GM12878 (cell line): ENCODE measurements around the gene ADAMTS18. TPM values are rescaled to one million over a fixed set of nuclear protein-coding genes. Genes with fewer than 3 reads are reported as not detected.

Source experiments
- CBFB ChIP-seq: IDR thresholded peaks from 2 replicates; pipeline ENCODE4 v1.6.1; 2016; ENCODE audit warnings: antibody characterized with exemption, low read depth
- CREM ChIP-seq: IDR thresholded peaks from 2 replicates; pipeline ENCODE4 v1.6.1; 2014; ENCODE audit warnings: antibody characterized with exemption, low read depth
- DPF2 ChIP-seq: fragments of 450-650 bp; IDR thresholded peaks from 2 replicates; pipeline ENCODE4 v1.6.1; 2017; ENCODE audit warnings: mild to moderate bottlenecking
- E2F8 ChIP-seq: fragments of 450-650 bp; IDR thresholded peaks from 2 replicates; pipeline ENCODE4 v1.6.1; 2018; ENCODE audit warnings: mild to moderate bottlenecking, low read depth, moderate library complexity; ENCODE audit not compliant: partially characterized antibody
- ESRRA ChIP-seq: IDR thresholded peaks from 2 replicates; pipeline ENCODE4 v1.6.1; 2012; ENCODE audit warnings: mild to moderate bottlenecking, low read length, improper control_type of control experiment
- FOXK2 ChIP-seq: fragments of 450-650 bp; IDR thresholded peaks from 2 replicates; pipeline ENCODE4 v1.6.1; 2017; ENCODE audit warnings: mild to moderate bottlenecking, moderate library complexity
- HCFC1 ChIP-seq: fragments of 150-350 bp; IDR thresholded peaks from 2 replicates; pipeline ENCODE4 v1.6.1; 2014; ENCODE audit warnings: low read length
- IKZF1 ChIP-seq: fragments of 450-650 bp; conservative IDR thresholded peaks from 2 replicates; pipeline ENCODE4 v1.6.1; 2017; ENCODE audit warnings: antibody characterized with exemption, mild to moderate bottlenecking
- RCOR1 ChIP-seq: conservative IDR thresholded peaks from 2 replicates; pipeline ENCODE4 v1.6.1; 2012; ENCODE audit warnings: low read depth, low read length, improper control_type of control experiment
- SIX5 ChIP-seq: IDR thresholded peaks from 2 replicates; pipeline ENCODE4 v1.6.1; 2011; ENCODE audit warnings: mild to moderate bottlenecking, low read depth, low read length, moderate library complexity; ENCODE audit not compliant: severe bottlenecking
- SPI1 ChIP-seq: IDR thresholded peaks from 2 replicates; pipeline ENCODE4 v1.6.1; 2011; ENCODE audit warnings: low read depth, mild to moderate bottlenecking, low read length, moderate library complexity, borderline replicate concordance; ENCODE audit not compliant: insufficient read depth
- SREBF1 ChIP-seq: IDR thresholded peaks from 2 replicates; pipeline ENCODE4 v1.6.1; 2012; ENCODE audit warnings: mild to moderate bottlenecking, low read length
- TCF3 ChIP-seq: IDR thresholded peaks from 2 replicates; pipeline ENCODE4 v1.6.1; 2012; ENCODE audit warnings: low read depth, mild to moderate bottlenecking, low read length, borderline replicate concordance; ENCODE audit not compliant: insufficient read depth
- WRNIP1 ChIP-seq: IDR thresholded peaks from 2 replicates; pipeline ENCODE4 v1.6.1; 2011; ENCODE audit warnings: low read depth, low read length, improper control_type of control experiment, borderline replicate concordance
- ZZZ3 ChIP-seq: IDR thresholded peaks from 2 replicates; pipeline ENCODE4 v1.6.1; 2011; ENCODE audit warnings: low read depth; ENCODE audit not compliant: control insufficient read depth, insufficient read length
- polyA plus RNA-seq, 11 experiments: library from polyadenylated mRNA; depleted of rRNA in 4 of 11; unstranded in 6 of 11; stranded (reverse) in 5 of 11; fragments of >200 nt; fragmentation: Nextera tagmentation in 4 of 11; fragmentation: Illumina TruSeq in 1 of 11; extraction: Ambion mirVana in 4 of 11; extraction: Trizol in 1 of 11; gene quantifications; 1 replicate in 1 of 11; 2 replicates in 10 of 11; pipeline versions ENCODE4 v1.2.1 to v1.2.3, GENCODE V29; 2011 to 2016; ENCODE audit warnings: inconsistent platforms in 2 of 11, missing spikeins in 2 of 11, low read depth in 1 of 11
- total RNA-seq, 4 experiments: library from RNA; depleted of rRNA in 3 of 4; stranded (reverse); fragments of >200 nt in 3 of 4; fragmentation: Illumina TruSeq in 1 of 4; extraction: Trizol in 1 of 4; gene quantifications; 2 replicates each; pipeline versions ENCODE4 v1.2.1 to v1.2.3, GENCODE V29; 2013 to 2021
- TF ChIP-seq, protein P1 (sequence below): fragments of 450-650 bp; formaldehyde crosslinking; IDR thresholded peaks from 2 replicates; pipeline ENCODE4 v1.4.0; 2022; ENCODE audit warnings: mild to moderate bottlenecking, moderate library complexity
- TF ChIP-seq, protein P2 (sequence below): IDR thresholded peaks from 2 replicates; pipeline ENCODE4 v1.6.1; 2011; ENCODE audit warnings: borderline replicate concordance, low read depth, mild to moderate bottlenecking, moderate library complexity, mixed read lengths, low read length; ENCODE audit not compliant: insufficient read depth; ENCODE audit errors: extremely low read length
- TF ChIP-seq, protein P3 (sequence below): fragments of 450-650 bp; IDR thresholded peaks from 2 replicates; pipeline ENCODE4 v1.6.1; 2017; ENCODE audit warnings: mild to moderate bottlenecking, low read depth, inconsistent platforms; ENCODE audit not compliant: poor library complexity, severe bottlenecking
- TF ChIP-seq, protein P4 (sequence below): IDR thresholded peaks from 2 replicates; pipeline ENCODE4 v1.6.1; 2012; ENCODE audit warnings: low read depth, low read length, improper control_type of control experiment

Gene ADAMTS18
- total and polyA plus RNA-seq, 10 of the 15 experiments (the other 5 are each of a cell fraction or from before 2014, with no cell fraction given) = not detected

GRCh38 chr16:77236063-77236511 is 198.7 kb downstream of the ADAMTS18 start (continued):
- TF ChIP-seq WRNIP1 (no peak), TCF3 (no peak), DPF2 (no peak), SPI1 (no peak), ZZZ3 (no peak), IKZF1 (no peak), E2F8 (no peak), CREM (peak; percentile 81; the same call in 1 of the 2 replicates), ESRRA (no peak), SREBF1 (no peak), HCFC1 (no peak; the same call in 1 of the 2 replicates), FOXK2 (no peak), SIX5 (no peak), RCOR1 (no peak), CBFB (peak; percentile 31; the same call in 1 of the 2 replicates)
- TF ChIP-seq, protein P1, sequence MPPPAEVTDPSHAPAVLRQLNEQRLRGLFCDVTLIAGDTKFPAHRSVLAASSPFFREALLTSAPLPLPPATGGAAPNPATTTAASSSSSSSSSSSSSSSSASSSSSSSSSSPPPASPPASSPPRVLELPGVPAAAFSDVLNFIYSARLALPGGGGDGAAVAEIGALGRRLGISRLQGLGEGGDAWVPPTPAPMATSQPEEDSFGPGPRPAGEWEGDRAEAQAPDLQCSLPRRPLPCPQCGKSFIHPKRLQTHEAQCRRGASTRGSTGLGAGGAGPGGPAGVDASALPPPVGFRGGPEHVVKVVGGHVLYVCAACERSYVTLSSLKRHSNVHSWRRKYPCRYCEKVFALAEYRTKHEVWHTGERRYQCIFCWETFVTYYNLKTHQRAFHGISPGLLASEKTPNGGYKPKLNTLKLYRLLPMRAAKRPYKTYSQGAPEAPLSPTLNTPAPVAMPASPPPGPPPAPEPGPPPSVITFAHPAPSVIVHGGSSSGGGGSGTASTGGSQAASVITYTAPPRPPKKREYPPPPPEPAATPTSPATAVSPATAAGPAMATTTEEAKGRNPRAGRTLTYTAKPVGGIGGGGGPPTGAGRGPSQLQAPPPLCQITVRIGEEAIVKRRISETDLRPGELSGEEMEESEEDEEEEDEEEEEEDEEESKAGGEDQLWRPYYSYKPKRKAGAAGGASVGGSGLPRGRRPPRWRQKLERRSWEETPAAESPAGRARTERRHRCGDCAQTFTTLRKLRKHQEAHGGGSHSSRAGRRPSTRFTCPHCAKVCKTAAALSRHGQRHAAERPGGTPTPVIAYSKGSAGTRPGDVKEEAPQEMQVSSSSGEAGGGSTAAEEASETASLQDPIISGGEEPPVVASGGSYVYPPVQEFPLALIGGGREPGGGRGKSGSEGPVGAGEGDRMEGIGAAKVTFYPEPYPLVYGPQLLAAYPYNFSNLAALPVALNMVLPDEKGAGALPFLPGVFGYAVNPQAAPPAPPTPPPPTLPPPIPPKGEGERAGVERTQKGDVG (CRISPR knock-in tag) = no peak
- TF ChIP-seq, protein P2, sequence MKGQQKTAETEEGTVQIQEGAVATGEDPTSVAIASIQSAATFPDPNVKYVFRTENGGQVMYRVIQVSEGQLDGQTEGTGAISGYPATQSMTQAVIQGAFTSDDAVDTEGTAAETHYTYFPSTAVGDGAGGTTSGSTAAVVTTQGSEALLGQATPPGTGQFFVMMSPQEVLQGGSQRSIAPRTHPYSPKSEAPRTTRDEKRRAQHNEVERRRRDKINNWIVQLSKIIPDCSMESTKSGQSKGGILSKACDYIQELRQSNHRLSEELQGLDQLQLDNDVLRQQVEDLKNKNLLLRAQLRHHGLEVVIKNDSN = no peak
- TF ChIP-seq, protein P3, sequence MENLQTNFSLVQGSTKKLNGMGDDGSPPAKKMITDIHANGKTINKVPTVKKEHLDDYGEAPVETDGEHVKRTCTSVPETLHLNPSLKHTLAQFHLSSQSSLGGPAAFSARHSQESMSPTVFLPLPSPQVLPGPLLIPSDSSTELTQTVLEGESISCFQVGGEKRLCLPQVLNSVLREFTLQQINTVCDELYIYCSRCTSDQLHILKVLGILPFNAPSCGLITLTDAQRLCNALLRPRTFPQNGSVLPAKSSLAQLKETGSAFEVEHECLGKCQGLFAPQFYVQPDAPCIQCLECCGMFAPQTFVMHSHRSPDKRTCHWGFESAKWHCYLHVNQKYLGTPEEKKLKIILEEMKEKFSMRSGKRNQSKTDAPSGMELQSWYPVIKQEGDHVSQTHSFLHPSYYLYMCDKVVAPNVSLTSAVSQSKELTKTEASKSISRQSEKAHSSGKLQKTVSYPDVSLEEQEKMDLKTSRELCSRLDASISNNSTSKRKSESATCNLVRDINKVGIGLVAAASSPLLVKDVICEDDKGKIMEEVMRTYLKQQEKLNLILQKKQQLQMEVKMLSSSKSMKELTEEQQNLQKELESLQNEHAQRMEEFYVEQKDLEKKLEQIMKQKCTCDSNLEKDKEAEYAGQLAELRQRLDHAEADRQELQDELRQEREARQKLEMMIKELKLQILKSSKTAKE = no peak
- TF ChIP-seq, protein P4, sequence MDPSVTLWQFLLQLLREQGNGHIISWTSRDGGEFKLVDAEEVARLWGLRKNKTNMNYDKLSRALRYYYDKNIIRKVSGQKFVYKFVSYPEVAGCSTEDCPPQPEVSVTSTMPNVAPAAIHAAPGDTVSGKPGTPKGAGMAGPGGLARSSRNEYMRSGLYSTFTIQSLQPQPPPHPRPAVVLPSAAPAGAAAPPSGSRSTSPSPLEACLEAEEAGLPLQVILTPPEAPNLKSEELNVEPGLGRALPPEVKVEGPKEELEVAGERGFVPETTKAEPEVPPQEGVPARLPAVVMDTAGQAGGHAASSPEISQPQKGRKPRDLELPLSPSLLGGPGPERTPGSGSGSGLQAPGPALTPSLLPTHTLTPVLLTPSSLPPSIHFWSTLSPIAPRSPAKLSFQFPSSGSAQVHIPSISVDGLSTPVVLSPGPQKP = no peak
